NCI-H526 treated with DMSO at 0.1 percent for 48 hours (cell line): ENCODE measurements around the gene LRRN4.
"Not testable (repeated sequence)": the region's sequence is repeated elsewhere in the genome, so short reads cannot be mapped to it uniquely, and the experiment has no call there.

Experiments
- DNase-seq: peaks from one replicate; lab custom pipeline; 2025; lab: John Stamatoyannopoulos, UW

LRRN4 gene

DNA sequence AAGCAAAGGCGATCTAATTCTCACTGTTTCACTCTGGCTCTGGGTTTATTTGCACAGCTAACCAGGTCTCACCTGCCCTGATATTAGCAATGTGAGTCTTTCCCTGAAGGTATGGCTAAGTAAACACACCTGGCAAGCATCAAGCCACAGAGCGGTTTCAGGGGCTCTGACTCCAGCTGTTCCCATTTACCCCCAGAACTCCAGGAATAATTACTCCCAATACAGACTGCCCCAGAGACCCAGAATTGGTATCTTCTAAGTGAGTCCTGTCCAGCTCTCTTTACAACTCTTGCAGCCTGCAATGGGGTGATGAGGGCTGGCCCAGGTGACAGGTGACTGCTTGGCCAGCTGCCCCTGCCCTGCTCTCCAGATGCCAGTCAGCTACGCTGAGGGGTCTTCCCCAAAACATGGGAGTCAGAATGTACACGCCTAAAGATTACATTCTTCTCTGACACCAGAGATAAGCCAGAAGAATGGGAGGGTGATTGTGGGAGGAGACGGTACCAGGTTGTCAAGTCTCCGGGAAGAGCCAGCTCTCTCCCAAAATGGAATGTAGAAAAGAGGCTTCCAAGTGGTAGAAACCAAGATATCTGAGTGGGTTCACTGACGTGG, 4.9 kb upstream of the LRRN4 start:
- peak; percentile 92 for DNase-seq

DNA sequence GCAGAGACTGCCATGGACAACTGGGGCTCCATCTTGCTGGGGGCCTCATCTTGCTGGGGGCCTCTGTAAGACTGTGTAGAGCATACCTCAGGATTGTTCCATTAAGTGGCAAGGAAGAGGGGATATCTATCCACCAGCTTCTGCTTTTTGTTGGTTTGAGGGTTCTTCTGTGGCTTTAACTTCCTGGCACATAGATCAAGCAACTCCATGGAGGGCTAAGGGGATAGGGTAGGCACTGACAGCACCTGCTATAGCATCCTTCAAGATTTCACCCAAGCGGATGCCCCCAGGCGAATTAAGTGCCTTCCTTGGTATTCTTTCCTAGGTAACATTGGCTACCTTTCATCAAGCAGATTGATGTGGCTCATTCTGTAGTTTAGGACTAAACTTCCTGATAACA, 3.8 kb upstream of the LRRN4 start:
- DNase-seq = no peak

- DNase-seq = no peak
Measured at GRCh38 chr20:6057139-6057538, 3.3 kb upstream of the LRRN4 start.

GRCh38 chr20:6055981-6056569, 2.2 kb upstream of the LRRN4 start:
- no peak for DNase-seq

DNA sequence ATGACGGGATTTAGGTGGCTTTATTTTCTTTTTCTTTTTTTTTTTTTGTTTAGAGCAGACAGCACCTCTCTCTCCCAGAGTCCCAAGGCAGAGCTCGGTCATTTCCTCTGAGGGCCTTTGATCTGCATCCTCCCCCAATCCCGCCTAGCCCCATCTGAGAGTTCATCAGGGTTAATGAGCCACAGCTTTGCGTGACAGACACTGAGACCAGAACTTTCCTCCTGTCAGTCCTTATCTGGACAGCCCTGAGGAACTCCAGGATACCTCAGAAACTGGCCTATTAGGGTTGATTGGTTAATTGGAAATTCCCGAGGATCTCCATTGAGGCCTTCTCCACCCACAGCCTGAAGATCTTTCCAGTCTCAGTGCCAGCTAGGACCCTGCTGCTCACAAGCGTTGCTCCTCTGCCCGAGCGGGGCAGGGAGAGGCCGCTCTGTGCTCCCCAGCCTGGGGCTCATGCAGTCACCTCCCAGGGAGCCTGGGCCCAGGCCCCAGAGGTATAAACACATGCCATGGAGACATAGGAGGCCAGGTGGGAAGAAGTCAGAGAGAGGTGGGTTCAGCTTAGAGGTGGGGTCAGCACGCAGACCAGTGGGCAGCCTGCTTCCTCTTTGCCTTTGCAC, 1.4 kb upstream of the LRRN4 start:
- no peak for DNase-seq

GRCh38 chr20:6054689-6055051, 810 bp upstream of the LRRN4 start:
- DNase-seq = not testable (repeated sequence)

DNA sequence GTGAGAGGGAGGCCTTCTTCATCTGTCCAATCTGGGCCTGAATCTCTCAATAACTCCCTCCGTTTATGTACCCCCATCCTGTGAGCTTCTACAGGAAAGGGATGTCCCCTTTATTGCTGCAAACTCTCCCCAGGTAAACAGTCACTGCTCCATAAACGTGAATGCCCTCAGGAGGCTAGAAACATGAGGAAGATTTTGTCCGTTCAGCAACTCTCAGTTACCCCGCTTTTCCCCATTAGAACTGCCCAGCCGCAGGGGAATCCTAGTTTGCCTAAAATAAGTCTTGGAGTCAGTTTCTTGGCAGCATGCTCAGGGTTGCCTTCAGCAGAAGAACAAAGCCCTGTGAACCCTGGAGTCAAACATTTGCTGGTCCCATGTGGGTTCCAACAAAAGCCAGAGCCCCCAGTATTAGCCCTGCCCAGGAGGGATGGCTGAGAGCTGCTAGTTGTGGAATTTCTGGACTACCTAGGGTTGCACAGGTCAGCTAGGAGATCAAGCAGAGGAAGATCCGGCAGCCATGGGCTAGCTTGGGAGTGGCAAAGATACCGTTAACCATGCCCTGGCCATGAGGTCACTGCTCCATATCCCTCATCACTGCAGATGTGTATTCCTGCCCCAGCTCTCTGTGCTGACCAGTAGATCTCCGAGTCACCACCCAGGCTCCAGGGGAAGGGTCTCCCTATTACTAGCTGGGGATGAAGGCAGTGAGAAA, 640 bp downstream of the LRRN4 start:
- DNase-seq = no peak

DNA sequence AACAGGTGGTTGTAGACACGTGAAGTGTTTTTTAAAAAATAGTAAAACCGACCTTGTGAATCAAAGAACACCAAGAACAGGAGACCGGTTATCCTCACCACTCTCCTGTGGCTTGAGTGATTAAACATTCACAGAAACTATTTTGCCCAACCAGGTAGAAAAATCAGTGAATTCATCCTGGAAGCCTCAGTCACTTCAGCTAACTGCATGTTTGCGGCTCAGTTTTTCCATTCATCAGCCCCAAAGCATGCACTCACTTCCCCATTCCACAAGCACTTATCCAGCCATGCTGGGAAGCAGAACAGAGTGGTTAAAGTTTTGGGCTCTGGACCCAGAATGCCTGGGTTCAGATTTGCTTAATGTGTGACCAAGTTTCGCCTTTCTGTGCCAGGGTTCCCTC, 2.4 kb downstream of the LRRN4 start:
- no peak for DNase-seq

GRCh38 chr20:6048391-6048790, 5.5 kb downstream of the LRRN4 start:
- no peak for DNase-seq

- DNase-seq = no peak
Measured at GRCh38 chr20:6046432-6046831, 7.4 kb downstream of the LRRN4 start.

GRCh38 chr20:6045566-6045965, 8.3 kb downstream of the LRRN4 start:
- no peak for DNase-seq

DNA sequence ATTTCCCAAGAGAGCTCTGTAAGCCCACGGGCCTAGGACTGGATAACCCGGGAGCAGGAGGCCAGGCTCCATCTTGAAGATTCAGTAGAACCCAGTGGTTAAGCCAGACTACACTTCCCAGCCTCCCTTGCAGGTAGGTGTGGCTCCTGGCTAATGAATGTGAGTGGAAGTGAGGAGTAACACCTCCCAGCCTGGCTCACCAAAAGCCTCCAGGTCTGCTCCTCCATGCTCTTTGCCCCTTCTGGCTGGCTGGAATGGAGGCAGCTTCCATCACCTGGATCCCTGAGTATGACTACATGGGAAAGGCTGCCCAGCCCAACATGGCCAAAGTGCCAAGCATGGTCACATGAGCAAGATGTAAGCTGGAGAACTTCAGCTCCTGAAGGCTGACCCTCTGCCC, 9.7 kb downstream of the LRRN4 start:
- DNase-seq = no peak

DNA sequence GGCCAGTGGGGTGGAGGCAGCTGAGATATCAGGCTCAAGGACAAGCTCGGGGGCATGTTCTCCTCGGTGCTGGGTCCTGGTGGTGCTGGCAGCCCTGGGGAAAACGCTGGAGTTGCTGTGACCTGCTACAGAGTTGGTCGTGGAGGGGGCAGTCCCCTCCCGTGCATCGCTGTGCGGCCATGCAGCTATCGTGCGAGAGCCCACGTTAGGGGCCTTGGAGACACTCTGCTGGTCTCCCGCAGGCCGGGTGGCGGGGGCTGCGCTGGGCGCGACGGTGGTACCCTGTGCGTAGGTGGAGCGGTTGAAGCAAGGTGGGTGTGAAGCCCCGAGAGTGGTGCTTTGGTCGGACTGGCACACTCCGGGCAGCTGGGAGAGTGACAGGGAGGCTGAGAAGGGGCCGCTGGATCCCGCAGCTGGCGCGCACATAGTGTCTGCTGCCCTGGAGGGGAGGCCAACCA, 12.0 kb downstream of the LRRN4 start:
- no peak for DNase-seq

DNA sequence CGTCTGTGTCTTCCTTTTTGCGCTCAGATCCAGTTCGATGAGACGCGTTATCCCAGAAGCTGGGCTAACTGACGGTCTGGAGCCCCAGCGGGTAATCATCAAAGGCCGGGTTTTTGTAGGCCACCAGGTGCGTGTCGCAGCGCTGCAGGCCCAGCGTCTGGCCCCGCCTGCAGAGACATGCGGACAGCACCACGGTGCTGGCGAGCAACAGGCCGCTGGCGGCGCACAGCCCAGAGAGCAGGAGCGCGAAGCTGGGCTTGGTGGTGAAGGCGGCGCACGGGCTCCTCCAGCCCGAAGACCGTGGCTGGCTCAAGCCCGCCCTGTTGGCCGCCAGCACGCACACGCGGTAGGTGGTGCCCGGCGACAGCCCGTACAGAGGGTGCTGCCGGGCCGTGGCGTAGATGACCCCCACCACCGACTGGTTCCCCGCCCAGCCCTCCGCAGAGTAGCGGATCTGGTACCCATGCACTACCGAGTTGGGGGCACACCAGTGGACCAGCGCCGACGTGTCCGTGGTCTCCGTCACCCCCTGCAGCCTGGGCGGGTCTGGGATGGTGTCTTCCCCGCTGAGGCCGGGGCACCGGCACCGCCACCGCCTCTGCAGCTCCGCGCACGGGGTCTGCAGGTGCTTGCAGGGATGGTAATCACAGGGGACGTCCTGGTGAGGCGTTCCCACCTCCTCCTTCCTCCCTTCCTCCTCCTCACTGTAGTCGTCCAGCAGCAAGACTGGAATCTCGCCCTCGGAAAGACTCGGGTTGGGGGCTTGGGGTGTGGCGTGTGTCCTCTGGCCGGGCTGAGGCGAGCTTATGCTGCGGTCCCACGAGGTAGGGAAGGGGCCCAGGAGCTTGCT, 12.7 kb downstream of the LRRN4 start:
- no peak for DNase-seq

- no peak for DNase-seq
Measured at GRCh38 chr20:6040540-6040939, 13.3 kb downstream of the LRRN4 start.

- DNase-seq = no peak
Measured at GRCh38 chr20:6039766-6040165, 14.1 kb downstream of the LRRN4 start.

GRCh38 chr20:6038256-6038655, 15.6 kb downstream of the LRRN4 start:
- DNase-seq = no peak

- no peak for DNase-seq
Measured at GRCh38 chr20:6037082-6037481, 16.8 kb downstream of the LRRN4 start.

GRCh38 chr20:6036213-6036612, 17.6 kb downstream of the LRRN4 start:
- DNase-seq = no peak

DNA sequence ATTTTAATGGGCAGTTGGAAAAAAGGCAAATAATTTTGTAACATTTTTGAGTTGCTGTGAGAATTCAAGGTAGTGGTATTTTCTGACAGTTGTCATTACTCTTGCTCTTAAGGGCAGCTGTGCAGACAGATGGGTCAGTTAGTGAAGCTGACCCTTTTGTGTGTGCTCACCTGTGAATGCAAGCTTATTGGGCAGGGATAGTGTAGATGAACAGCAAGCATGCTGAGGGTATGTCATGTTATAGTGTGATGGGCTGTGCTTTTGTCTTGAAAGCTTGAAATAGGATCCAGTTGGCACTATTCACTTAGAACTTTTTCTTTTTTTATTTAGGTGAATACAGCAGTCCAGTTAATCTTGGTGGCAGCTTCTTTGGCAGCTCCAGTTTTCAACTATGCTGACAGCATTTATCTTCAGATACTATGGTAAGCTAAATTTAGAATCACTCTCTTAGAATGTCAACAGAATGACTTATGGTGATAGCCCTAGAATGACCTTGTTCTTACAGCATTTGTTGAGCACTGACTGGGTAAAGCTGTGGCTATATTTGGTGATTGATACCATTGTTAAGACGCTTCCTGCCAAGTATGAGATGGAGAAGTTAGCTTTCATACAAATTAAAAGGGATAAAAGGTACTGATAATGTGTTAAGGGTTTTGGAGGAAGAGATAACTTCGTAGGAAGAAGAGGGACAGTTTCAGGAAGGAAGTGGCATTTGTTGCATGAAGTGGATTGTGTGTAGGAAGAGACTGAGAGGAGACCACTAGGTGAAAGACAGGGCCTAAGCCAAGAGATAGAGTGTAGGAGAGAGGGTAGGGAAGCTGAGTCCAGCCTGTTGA, 19.5 kb downstream of the LRRN4 start:
- no peak for DNase-seq

- not testable (repeated sequence) for DNase-seq
Measured at GRCh38 chr20:6032907-6033306, 21.0 kb downstream of the LRRN4 start.
